ENCODE measurements around the gene TRAPPC2L.

The TRAPPC2L gene

DNA sequence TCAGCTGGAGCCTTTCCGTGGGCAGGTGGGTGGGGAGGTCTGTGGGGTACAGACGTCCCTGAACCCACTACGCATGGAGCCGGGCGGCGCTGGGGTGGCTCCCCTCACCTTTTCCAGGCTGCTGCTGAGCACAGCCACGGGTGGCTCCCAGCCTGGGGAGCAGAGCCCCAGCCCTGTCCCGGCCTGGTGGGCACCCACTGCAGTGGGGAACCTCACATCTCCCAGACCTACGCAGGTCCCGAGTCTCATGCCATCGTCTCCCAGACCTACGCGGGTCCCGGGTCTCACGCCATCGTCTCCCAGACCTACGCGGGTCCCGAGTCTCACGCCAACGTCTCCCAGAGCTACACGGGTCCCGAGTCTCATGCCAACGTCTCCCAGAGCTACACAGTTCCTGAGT, 28.2 kb upstream of the TRAPPC2L start:
- H3K36me3 ChIP-seq: no peaks in the 10 kb centered on the region
- H3K9me3 ChIP-seq: no peaks in the 10 kb centered on the region

DNA sequence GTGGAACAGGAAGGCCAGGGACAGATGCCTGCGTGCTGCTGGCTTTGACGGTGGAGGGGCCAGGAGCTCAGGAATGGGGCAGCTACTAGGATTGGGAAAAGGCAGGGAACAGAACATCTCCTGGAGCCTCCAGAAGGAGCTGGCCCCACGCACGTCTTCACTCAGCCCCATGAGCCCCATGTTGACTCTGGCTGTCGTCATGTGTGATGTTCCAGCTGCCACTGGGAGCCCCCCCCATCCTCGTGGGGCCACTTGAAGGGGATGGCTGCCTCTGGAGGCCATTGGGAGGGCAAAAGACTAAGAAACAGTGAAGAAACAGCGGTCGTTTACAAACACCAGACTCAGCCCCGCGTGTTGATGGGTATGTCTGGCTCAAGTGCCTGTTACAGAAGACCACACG, 26.7 kb upstream of the TRAPPC2L start:
- no peaks in the 10 kb centered on the region for H3K27me3 ChIP-seq
- TF ChIP-seq, protein P1, sequence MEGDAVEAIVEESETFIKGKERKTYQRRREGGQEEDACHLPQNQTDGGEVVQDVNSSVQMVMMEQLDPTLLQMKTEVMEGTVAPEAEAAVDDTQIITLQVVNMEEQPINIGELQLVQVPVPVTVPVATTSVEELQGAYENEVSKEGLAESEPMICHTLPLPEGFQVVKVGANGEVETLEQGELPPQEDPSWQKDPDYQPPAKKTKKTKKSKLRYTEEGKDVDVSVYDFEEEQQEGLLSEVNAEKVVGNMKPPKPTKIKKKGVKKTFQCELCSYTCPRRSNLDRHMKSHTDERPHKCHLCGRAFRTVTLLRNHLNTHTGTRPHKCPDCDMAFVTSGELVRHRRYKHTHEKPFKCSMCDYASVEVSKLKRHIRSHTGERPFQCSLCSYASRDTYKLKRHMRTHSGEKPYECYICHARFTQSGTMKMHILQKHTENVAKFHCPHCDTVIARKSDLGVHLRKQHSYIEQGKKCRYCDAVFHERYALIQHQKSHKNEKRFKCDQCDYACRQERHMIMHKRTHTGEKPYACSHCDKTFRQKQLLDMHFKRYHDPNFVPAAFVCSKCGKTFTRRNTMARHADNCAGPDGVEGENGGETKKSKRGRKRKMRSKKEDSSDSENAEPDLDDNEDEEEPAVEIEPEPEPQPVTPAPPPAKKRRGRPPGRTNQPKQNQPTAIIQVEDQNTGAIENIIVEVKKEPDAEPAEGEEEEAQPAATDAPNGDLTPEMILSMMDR (IDR thresholded peaks at IDR 0.05; ENCODE audit: low read depth, low read length): no peak
- DNase-seq: no peak
- no peaks in the 10 kb centered on the region for H3K9me3 ChIP-seq
- no peaks in the 10 kb centered on the region for H3K36me3 ChIP-seq
- H3K4me1 ChIP-seq: no peaks in the 10 kb centered on the region
- H3K4me3 ChIP-seq (ENCODE audit: low read depth, low read length): no peak overlapping the region

More for the DNA sequence above, 28.2 kb upstream of the TRAPPC2L start:
- Histone ChIP-seq H3K4me3 (ENCODE audit: low read depth, low read length) (no peak overlapping the region), H3K4me1 (peaks cover 3% of the 10 kb centered on the region; the same call in 1 of the 2 replicates), H3K27me3 (no peaks in the 10 kb centered on the region)
- TF ChIP-seq, protein P1 (IDR thresholded peaks at IDR 0.05; ENCODE audit: low read depth, low read length): no peak
- DNase-seq: no peak

DNA sequence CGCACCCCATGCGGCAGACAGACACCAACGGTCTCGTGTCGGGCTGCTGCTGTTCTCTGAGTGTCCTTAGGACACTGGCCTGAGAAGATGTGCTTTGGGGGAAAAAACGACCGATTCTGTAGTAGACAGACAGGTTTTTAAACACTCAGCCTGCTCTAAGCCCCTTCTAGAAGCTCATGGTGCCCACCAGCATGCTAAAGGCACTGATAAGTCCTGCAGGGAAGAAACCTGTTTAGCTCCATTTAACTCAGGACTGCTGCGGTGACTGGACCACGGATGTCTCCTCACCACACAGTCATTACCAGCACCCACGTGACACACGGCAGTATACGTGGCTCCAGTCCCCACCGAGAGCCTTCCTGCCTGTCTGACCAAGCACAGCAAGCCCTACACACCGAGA, 26.1 kb upstream of the TRAPPC2L start:
- no peak for DNase-seq
- H3K4me1 ChIP-seq: no peaks in the 10 kb centered on the region
- H3K36me3 ChIP-seq: no peaks in the 10 kb centered on the region
- H3K4me3 ChIP-seq (ENCODE audit: low read depth, low read length): no peak overlapping the region
- no peaks in the 10 kb centered on the region for H3K9me3 ChIP-seq
- no peaks in the 10 kb centered on the region for H3K27me3 ChIP-seq
- TF ChIP-seq, protein P1 (IDR thresholded peaks at IDR 0.05; ENCODE audit: low read depth, low read length): no peak

DNA sequence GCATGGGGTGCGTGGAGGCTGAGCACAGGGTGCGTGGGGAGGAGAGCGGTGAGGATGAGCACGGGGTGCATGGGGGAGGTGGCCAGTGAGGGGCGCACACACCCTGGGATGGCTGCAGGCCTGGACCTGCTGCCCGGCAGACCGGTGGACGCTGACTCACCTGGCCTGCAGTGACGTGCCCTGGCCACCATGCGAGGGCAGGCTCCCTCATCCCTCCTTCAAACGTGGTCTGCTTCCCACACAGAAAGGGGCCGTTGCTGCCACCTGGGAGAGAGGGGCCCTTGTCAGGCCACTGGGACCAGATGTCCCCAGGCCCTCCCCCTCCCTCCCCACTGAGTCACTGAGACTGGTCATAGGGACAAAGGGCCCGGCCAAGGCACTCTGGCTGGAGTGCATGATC, 25.1 kb upstream of the TRAPPC2L start:
- no peaks in the 10 kb centered on the region for H3K27me3 ChIP-seq
- no peaks in the 10 kb centered on the region for H3K36me3 ChIP-seq
- H3K4me3 ChIP-seq (ENCODE audit: low read depth, low read length): no peak overlapping the region
- no peaks in the 10 kb centered on the region for H3K4me1 ChIP-seq
- TF ChIP-seq, protein P1 (IDR thresholded peaks at IDR 0.05; ENCODE audit: low read depth, low read length): no peak
- no peaks in the 10 kb centered on the region for H3K9me3 ChIP-seq
- DNase-seq: no peak

DNA sequence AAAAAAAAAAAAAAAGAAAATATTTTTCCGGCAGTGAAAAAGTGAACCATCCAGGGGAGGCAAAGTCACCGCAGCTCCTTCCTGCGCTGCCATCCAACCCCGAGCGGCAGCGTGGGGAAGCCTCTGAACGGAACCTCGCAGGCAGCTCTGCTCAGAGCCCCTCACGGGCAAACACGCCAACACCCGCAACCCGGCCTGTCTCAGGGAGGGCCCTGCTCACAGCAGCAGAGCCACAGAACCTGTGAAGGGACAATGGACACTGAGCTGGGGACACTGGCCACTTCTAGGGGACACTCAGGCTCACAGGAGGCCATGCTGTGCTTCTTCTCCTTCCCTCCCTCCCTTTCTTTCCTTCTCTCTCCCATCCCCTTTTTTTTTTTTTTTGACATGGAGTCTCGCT, 23.8 kb upstream of the TRAPPC2L start:
- TF ChIP-seq, protein P1 (IDR thresholded peaks at IDR 0.05; ENCODE audit: low read depth, low read length): no peak
- H3K27me3 ChIP-seq: no peaks in the 10 kb centered on the region
- H3K4me1 ChIP-seq: no peaks in the 10 kb centered on the region
- DNase-seq: no peak
- H3K36me3 ChIP-seq: no peaks in the 10 kb centered on the region
- no peak overlapping the region for H3K4me3 ChIP-seq (ENCODE audit: low read depth, low read length)
- no peaks in the 10 kb centered on the region for H3K9me3 ChIP-seq

DNA sequence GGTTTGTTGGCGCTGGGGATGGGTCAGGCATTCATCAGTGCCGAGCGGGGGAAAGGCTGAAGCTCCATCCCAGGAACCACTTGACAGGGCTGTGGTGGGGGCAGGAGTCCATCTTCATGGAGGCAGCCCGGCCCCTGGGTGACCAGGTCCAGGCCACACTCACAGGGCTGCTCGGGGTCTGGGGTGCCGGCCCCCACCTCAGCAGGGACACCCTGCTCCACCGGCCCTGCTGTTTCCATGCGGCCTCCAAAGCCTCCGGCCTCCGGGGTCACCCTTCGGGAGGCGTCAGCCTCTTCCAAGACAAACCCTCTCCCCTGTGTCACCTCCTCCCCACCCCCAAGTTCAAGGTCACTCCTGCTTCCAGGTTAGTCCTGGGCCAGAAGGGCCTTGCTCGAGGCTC, 22.3 kb upstream of the TRAPPC2L start:
- TF ChIP-seq, protein P1 (IDR thresholded peaks at IDR 0.05; ENCODE audit: low read depth, low read length): no peak
- H3K4me3 ChIP-seq (ENCODE audit: low read depth, low read length): no peak overlapping the region
- no peak for DNase-seq
- no peaks in the 10 kb centered on the region for H3K36me3 ChIP-seq
- H3K9me3 ChIP-seq: no peaks in the 10 kb centered on the region
- no peaks in the 10 kb centered on the region for H3K4me1 ChIP-seq
- H3K27me3 ChIP-seq: no peaks in the 10 kb centered on the region
